ENCODE results near the gene SRL. TPM values are rescaled to one million over a fixed set of nuclear protein-coding genes. Genes with fewer than 3 reads are reported as not detected.

Gene SRL
- total and polyA plus RNA-seq, 2 of the 8 experiments (the other 6 are each of a cell fraction or from before 2014, with no cell fraction given) = 0.05 TPM; not detected in 1

DNA sequence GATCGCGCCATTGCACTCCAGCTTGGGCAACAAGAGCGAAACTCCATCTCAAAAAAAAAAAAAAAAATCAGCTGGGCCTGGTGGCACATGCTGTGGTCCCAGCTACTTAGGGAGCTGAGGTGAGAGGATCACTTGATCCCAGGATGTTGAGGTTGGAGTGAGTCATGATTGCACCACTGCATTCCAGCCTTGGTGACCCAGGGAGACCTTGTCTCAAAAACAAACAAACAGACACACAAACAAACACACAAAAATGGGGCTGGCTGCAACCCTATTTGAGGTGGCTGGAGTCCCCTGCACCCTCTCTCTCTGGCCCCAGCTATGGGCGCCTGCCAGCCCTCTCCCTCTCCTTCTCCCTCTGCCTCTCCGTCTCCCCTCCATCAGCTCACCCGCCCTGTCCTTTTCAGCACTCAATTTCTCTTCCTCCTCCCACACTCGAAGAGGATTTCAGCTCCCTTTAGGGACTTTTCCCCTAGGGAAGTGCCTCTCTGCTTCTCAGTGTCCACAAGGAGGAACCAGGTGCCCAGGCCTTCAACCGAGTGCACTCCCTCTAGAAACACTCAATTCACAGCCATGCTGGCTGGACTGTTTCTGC lies 48.5 kb upstream of the SRL start (continued):
- TF ChIP-seq RNF2 (IDR thresholded peaks at IDR 0.05; ENCODE audit: borderline replicate concordance, low read depth, low read length, missing control alignments, poor library complexity, severe bottlenecking) (no peak), RXRA (IDR thresholded peaks at IDR 0.05; ENCODE audit: insufficient read depth, low read depth, low read length) (no peak), CEBPB (IDR thresholded peaks at IDR 0.05; ENCODE audit: low read depth, low read length) (peak; percentile 56; the same call in 1 of the 2 replicates), TCF12 (IDR thresholded peaks at IDR 0.05; ENCODE audit: low read depth, low read length) (no peak), ZNF274 (IDR thresholded peaks at IDR 0.05; ENCODE audit: borderline replicate concordance, extremely low read depth, low read length) (no peak)
- TF ChIP-seq, protein P1, sequence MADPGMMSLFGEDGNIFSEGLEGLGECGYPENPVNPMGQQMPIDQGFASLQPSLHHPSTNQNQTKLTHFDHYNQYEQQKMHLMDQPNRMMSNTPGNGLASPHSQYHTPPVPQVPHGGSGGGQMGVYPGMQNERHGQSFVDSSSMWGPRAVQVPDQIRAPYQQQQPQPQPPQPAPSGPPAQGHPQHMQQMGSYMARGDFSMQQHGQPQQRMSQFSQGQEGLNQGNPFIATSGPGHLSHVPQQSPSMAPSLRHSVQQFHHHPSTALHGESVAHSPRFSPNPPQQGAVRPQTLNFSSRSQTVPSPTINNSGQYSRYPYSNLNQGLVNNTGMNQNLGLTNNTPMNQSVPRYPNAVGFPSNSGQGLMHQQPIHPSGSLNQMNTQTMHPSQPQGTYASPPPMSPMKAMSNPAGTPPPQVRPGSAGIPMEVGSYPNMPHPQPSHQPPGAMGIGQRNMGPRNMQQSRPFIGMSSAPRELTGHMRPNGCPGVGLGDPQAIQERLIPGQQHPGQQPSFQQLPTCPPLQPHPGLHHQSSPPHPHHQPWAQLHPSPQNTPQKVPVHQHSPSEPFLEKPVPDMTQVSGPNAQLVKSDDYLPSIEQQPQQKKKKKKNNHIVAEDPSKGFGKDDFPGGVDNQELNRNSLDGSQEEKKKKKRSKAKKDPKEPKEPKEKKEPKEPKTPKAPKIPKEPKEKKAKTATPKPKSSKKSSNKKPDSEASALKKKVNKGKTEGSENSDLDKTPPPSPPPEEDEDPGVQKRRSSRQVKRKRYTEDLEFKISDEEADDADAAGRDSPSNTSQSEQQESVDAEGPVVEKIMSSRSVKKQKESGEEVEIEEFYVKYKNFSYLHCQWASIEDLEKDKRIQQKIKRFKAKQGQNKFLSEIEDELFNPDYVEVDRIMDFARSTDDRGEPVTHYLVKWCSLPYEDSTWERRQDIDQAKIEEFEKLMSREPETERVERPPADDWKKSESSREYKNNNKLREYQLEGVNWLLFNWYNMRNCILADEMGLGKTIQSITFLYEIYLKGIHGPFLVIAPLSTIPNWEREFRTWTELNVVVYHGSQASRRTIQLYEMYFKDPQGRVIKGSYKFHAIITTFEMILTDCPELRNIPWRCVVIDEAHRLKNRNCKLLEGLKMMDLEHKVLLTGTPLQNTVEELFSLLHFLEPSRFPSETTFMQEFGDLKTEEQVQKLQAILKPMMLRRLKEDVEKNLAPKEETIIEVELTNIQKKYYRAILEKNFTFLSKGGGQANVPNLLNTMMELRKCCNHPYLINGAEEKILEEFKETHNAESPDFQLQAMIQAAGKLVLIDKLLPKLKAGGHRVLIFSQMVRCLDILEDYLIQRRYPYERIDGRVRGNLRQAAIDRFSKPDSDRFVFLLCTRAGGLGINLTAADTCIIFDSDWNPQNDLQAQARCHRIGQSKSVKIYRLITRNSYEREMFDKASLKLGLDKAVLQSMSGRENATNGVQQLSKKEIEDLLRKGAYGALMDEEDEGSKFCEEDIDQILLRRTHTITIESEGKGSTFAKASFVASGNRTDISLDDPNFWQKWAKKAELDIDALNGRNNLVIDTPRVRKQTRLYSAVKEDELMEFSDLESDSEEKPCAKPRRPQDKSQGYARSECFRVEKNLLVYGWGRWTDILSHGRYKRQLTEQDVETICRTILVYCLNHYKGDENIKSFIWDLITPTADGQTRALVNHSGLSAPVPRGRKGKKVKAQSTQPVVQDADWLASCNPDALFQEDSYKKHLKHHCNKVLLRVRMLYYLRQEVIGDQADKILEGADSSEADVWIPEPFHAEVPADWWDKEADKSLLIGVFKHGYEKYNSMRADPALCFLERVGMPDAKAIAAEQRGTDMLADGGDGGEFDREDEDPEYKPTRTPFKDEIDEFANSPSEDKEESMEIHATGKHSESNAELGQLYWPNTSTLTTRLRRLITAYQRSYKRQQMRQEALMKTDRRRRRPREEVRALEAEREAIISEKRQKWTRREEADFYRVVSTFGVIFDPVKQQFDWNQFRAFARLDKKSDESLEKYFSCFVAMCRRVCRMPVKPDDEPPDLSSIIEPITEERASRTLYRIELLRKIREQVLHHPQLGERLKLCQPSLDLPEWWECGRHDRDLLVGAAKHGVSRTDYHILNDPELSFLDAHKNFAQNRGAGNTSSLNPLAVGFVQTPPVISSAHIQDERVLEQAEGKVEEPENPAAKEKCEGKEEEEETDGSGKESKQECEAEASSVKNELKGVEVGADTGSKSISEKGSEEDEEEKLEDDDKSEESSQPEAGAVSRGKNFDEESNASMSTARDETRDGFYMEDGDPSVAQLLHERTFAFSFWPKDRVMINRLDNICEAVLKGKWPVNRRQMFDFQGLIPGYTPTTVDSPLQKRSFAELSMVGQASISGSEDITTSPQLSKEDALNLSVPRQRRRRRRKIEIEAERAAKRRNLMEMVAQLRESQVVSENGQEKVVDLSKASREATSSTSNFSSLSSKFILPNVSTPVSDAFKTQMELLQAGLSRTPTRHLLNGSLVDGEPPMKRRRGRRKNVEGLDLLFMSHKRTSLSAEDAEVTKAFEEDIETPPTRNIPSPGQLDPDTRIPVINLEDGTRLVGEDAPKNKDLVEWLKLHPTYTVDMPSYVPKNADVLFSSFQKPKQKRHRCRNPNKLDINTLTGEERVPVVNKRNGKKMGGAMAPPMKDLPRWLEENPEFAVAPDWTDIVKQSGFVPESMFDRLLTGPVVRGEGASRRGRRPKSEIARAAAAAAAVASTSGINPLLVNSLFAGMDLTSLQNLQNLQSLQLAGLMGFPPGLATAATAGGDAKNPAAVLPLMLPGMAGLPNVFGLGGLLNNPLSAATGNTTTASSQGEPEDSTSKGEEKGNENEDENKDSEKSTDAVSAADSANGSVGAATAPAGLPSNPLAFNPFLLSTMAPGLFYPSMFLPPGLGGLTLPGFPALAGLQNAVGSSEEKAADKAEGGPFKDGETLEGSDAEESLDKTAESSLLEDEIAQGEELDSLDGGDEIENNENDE (IDR thresholded peaks at IDR 0.05; ENCODE audit: insufficient replicate concordance, low read length) = no peak
- TF ChIP-seq, protein P2, sequence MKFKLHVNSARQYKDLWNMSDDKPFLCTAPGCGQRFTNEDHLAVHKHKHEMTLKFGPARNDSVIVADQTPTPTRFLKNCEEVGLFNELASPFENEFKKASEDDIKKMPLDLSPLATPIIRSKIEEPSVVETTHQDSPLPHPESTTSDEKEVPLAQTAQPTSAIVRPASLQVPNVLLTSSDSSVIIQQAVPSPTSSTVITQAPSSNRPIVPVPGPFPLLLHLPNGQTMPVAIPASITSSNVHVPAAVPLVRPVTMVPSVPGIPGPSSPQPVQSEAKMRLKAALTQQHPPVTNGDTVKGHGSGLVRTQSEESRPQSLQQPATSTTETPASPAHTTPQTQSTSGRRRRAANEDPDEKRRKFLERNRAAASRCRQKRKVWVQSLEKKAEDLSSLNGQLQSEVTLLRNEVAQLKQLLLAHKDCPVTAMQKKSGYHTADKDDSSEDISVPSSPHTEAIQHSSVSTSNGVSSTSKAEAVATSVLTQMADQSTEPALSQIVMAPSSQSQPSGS (IDR thresholded peaks at IDR 0.05; ENCODE audit: low read length) = no peak

All from H1 (cell line).